HG03045 (cell line): ENCODE measurements around the gene ENTR1.

Source experiments
- ATAC-seq: cut with Tn5 transposase; IDR thresholded peaks from one replicate; pipeline ENCODE4 v1.9.1; 2021; ENCODE audit warnings: mild to moderate bottlenecking, moderate library complexity; ENCODE audit not compliant: unreplicated experiment

Gene ENTR1

DNA sequence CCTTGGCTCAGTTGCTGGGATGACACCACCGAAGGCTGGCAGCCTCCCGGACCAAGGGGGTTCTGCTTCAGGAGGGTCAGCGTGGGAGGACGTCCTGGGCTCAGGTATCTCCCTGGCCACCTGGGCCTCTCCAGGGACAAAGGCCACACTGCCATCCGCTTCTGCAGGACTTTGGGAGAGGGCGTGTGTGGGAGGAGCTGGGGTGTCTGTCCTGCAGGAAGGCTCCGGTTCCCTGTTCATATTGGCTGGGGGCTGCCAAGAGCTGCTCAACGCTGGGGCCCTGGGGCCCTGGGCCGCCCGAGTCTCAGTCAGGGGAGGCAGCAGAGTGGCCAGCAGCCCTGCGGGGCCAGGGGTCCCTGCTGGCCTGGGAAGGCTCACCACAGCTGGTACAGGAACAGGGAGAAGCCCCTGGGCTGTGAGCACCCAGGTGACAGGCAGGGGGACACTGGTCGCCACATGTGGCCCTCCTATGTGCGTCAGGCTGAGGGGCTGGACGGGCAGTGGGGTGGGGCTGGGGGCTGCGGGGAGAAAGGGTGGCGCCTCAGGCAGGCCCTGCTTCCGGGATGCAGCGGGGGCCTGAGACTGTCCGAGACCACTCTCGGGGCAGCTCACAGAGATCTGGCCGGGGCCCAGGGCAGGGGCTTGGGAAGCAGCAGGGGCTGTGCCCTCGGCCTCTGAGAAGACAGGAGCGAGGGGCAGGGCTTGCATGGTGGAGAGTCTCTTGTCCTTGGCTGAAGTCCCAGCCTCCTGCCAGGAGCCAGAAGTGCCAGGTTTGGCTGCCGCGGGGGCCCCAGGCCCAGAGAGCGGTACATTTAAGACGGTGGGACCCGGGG is 32.0 kb downstream of the ENTR1 start:
- ATAC-seq = no peak

- ATAC-seq = no peak
Observed at GRCh38 chr9:136377341-136378169, 32.9 kb downstream of the ENTR1 start.

DNA sequence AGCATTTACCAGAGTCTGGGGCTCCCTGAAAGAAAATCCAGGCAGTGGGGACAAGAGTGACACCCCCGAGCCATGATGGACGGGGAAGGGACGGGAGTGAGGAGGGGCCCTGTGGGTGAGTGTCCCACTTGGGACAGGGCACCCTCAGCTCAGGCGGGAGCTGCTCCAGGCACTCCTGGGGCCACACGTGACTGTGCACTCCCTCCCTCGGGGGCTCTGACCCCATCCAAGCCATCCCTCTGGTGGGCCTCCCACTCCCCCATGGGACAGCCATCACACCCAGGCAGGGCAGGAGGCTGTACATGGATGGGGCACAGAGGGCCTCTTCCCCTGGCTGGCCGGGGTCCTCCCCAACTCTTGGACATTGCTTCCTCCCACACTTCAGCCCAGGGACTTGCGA is 34.0 kb downstream of the ENTR1 start:
- ATAC-seq = no peak

GRCh38 chr9:136375096-136375495 is 35.3 kb downstream of the ENTR1 start:
- ATAC-seq = no peak

- ATAC-seq = no peak
Observed at GRCh38 chr9:136374183-136374575, 36.2 kb downstream of the ENTR1 start.

DNA sequence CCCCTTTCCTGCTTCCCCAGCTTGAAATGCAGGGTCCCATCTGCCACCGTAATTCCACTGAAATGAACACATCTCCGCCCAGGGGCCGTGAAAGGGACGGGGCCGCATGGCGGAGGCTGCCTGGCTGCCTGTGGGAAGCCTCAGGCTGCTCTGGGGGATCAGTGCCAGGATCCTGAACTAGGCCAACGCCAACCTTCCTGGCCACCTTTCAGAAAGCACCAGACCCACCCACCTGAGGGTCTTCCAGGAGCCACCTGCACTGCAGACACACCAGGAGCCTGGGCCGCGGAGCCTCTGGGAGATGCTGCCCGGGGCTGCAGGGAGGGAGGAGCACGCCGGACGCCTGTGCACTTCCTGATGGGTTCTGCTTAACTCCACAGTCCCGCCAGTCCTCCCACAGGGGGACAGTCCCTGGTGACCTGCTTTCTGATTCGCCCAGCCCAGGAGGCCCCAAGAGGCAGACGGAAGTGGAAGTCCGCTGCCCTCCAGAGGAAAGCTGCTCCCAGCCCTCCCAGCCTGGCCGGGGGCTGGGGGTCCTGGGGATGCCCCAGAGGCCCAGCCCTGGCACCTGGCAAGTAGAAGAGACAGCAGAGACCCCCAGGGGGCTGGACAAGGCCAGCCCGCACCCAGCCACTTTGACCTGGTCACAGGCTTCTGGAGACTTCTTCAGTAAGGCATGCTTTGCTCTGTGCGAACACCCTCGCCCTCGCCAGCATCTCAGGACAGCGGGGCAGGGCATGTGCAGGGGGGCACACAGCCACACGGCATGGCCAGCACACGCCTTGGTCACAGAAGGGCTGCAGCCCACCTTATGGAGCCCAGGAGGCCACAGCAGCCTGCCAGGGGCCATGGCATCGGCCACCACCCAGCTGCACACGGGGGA is 36.9 kb downstream of the ENTR1 start, which contains the start of gene CARD9:
Gene CARD9, minus strand, starts transcription at position 370 of the 883 bp plus-strand sequence. CDS start 1,591 bp downstream, outside the sequence.
- ATAC-seq = no peak

- ATAC-seq = no peak
Observed at GRCh38 chr9:136372561-136373299, 37.7 kb downstream of the ENTR1 start.

DNA sequence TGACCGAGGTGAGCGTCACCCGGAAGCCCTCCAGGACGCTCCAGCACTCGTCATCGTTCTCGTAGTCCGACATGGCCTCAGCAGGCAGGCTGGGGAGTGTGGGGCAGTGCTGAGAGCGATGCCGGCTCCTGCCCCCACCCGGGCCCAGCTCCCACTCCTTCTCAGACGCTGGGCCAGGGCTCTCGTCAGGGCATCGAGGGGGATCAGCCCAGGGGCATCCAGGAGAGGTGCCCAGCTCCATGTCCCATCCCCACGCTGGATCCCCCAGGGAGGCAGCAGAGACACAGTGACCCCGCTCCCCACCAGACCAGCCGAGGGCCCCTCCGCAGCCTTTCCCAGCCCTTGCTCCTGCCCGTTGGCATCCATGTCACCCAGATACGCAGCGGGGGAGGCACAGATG is 38.4 kb downstream of the ENTR1 start:
- no peak for ATAC-seq

- ATAC-seq = no peak
Observed at GRCh38 chr9:136371533-136371880, 38.9 kb downstream of the ENTR1 start.

- ATAC-seq = no peak
Observed at GRCh38 chr9:136370687-136371532, 39.5 kb downstream of the ENTR1 start.

- ATAC-seq = no peak
Observed at GRCh38 chr9:136370037-136370436, 40.4 kb downstream of the ENTR1 start.

DNA sequence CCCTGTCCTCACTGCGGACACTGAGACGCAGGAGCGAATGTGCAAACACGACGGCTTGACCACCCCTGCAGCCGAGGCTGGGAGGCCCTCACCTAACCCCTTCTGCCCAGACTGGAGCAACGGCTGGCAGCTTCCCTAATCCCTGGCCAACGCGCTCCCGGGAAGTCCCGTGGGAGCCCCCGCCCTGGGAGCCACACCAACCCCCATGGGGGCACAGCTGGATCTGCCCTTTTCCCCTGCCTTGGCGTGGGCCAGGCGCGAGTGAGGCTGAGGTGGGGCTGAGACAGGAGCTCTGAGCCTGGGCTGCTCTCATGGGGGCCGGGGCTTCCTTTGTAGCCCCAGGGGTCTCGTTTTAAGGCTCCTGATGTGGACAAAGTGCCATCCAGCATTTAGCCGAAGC is 42.2 kb downstream of the ENTR1 start:
- no peak for ATAC-seq

DNA sequence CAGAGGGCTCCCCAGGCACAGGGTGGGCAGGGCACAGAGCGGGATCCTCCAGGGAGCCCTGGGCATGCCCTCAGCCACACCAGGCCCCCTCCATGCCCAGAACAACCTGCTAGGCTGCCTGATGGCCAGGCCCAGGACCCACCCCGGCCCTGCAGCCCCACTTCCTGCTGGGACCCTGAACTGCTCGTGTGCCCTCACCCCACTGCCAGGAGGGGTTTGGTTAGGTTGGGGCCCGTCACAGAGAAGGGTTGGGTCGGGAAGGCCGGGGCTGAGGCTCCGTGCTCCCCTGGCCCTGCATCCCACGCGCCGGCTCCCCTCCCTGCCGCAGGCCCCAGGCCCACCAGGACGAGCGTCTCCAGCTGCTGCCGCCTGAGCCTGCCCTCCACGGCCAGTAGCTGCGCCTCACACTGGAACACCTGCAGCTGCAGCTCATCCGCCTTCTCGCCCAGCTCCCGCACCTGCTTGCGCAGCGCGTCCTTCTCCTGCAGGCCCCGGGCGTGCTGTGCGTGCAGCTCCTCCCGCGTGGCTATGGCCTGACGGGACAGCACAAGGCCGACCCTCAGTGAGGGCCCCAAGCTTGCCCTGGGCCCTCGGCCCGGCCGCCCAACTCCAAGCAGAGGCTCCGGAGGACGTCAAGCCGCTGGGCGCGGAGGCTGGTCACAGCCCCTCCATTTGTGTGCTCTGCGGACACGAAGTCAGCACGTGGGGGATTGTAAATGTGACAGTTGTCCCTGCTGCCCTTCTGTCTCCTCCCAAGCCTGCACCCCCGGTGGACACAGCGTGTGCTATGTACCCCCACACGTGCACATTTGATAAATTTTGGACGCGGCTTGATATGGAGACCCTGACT is 42.9 kb downstream of the ENTR1 start:
- ATAC-seq = no peak

GRCh38 chr9:136366826-136367225 is 43.6 kb downstream of the ENTR1 start:
- ATAC-seq = no peak

DNA sequence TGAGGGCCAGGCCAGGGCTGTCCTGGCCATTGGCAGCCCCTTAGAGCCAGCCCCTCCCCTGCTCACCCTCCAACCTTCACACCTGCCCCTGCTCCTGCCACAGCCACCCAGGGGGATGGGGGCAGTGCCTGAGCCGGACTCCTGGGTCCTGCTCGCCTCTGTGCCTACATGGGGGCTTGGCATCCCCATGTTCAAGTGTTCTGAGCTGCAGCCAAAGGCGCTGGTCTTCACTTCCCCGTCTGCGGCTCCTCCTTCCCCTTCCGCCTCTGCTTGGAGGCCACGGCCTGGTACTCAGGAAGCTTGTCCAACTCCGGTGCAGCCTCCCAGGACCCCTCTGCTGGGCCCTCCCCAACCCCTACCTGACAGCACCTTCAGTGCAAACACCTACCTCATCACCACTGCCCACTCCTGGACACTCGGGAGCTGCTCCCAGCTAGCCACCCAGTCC is 44.6 kb downstream of the ENTR1 start:
- ATAC-seq = no peak

DNA sequence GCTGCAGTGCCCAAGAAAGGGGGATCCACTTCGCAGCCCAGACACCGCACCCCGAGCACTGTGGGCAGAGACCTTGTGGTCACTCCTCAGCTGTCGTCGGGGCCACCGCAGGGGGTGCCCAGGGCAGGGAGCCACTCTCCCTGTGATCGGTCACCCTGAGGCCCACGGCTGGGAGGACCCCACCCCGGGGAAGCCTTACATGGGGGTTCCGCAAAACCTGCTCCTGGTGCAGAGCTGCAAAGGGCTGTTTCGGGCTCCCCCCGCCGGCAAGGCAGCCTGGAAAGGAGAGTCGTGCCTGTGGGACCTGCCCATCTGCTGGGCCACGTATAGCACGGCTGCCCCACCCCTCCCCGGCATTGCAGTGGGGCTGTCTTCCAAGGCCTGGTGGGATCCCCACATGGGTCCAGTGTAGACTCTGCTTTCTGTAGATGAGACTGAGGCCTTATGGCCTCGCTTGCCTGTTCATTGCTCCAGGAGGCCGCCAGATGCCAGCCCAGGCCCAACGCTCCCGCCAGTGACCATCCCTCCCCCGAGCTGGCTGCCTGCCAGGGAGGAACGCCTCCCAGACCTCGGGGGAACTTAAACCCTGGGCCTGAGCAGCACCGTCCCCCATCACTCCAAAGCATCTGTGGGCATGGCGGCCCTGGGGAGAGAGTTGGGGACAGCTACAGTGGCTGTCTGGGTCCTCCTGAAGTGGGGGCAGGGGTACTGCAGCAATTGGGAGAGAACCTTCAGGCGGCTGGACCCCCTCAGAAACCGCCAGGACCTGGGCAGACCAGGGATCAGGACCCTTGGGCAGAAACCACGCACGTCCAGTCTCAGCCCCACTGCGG is 45.3 kb downstream of the ENTR1 start:
- no peak for ATAC-seq

DNA sequence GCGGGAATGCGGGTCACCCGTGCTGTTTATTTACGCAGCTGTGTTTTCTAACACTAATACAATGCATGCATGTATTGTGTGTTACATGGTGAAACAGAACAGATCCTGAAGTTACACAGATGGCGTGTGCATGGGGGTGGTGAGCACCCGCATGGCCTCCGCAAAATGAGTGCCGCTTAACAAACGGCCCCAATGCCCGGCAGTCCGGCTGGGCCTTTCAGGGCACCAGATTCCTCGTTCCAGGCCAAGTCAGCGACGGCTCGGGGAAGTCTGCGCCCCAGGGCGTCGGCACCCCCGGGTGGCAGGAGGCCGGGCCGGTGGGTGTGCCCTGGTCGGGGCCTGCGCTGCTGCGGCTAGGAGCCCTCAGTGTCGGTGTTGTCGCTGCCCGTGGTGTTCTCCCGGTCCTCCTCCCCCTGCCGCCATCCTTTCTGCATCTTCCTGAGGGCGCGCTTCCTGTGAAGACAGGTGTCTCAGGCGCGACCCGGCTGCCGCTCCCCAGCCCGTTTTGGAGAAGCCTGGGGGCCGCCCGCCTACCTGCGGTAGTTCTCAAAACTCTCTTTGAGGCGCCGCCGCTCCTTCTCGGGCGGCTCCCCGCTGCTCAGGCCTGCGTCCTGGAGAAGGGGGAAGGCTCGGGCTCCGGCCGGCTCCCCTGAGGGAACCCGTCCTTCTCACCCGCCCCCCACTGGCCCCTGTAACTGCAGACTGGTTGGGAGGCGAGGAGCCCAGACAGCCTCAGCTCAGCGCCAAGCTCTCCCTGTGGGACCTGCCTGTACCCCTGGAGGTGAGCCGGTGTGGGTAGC is 46.3 kb downstream of the ENTR1 start:
- ATAC-seq = no peak
